Endothelial cell of umbilical vein (primary cell): ENCODE data around the gene TRAPPC4. TPM values are rescaled to one million over a fixed set of nuclear protein-coding genes. Genes with fewer than 3 reads are reported as not detected.

Experiments used
- BruUV-seq: library from RNA; stranded (reverse); fragments of 400-500 nt; replicated peaks from 2 replicates; lab custom pipeline; 2021; lab: Mats Ljungman, UMichigan
- CTCF ChIA-PET: fragments of 300-600, 350-600 bp; sonication (Branson Sonifier 250); formaldehyde crosslinking; loops from one replicate; lab custom pipeline; 2021; ENCODE audit warnings: antibody characterized with exemption, inconsistent platforms; lab: Charles Lee
- POLR2A ChIA-PET: fragments of 300-600, 350-600 bp; sonication (Branson Sonifier 250); formaldehyde crosslinking; loops from one replicate; lab custom pipeline; 2021; ENCODE audit warnings: antibody characterized with exemption, inconsistent platforms; lab: Charles Lee
- DNase-seq: peaks from one replicate; pipeline ENCODE4 v3.0.0-alpha.2; 2011; ENCODE audit warnings: low read depth, low spot score
- FAIRE-seq: peaks from 2 replicates; lab custom pipeline; 2011; peaks lifted over from hg19 to GRCh38; lab: Jason Lieb, UNC
- H2AFZ ChIP-seq: 2 replicates; pipeline ENCODE4 v1.6.0; 2012; ENCODE audit warnings: low read depth, low read length, control low read depth, inconsistent platforms
- H3K27ac ChIP-seq: 2 replicates; pipeline ENCODE4 v1.5.1; 2011; ENCODE audit warnings: low read depth, mild to moderate bottlenecking, control low read depth, low read length, moderate library complexity; ENCODE audit not compliant: insufficient read depth
- H3K27me3 ChIP-seq, 2 experiments: 2 replicates each; pipeline versions ENCODE4 v1.6.0 to v1.6.1; 2011; ENCODE audit warnings: low read length in 2 of 2, mixed read lengths in 1 of 2; ENCODE audit not compliant: control insufficient read depth in 2 of 2, insufficient read depth in 2 of 2
- H3K36me3 ChIP-seq, 2 experiments: 2 replicates in 1 of 2; 3 replicates in 1 of 2; pipeline ENCODE4 v1.5.1; 2011; ENCODE audit warnings: low read length in 2 of 2, mild to moderate bottlenecking in 1 of 2, moderate library complexity in 1 of 2; ENCODE audit not compliant: control insufficient read depth in 2 of 2, insufficient read depth in 2 of 2; ENCODE audit errors: extremely low read depth in 1 of 2
- H3K4me1 ChIP-seq: 3 replicates; pipeline ENCODE4 v1.5.1; 2011; ENCODE audit warnings: mild to moderate bottlenecking, low read length; ENCODE audit not compliant: control insufficient read depth, insufficient read depth; ENCODE audit errors: extremely low read depth
- H3K4me2 ChIP-seq: 2 replicates; pipeline ENCODE4 v1.6.1; 2011; ENCODE audit warnings: low read length, control low read depth, mixed read lengths; ENCODE audit not compliant: insufficient read depth
- H3K4me3 ChIP-seq, 3 experiments: fragments of 200-600 bp in 1 of 3; sonication (generic), shearing (Covaris generic) in 1 of 3; replicated peaks in 1 of 3; 2 replicates each; pipeline ENCODE4 v1.5.1; 2011 to 2016; ENCODE audit warnings: control low read depth in 3 of 3, low read length in 3 of 3, mild to moderate bottlenecking in 2 of 3, inconsistent platforms in 1 of 3, low read depth in 1 of 3, moderate library complexity in 1 of 3; ENCODE audit not compliant: insufficient read depth in 1 of 3
- H3K79me2 ChIP-seq: 2 replicates; pipeline ENCODE4 v1.6.0; 2012; ENCODE audit warnings: low read length, inconsistent platforms; ENCODE audit not compliant: control insufficient read depth, insufficient read depth
- H3K9ac ChIP-seq: replicated peaks from 2 replicates; pipeline ENCODE3; 2011; ENCODE audit warnings: low read length, control low read depth; ENCODE audit not compliant: insufficient read depth; ENCODE audit errors: extremely low read depth
- H3K9me1 ChIP-seq: replicated peaks from 3 replicates; pipeline ENCODE4 v1.6.0; 2011; ENCODE audit warnings: mild to moderate bottlenecking, low read length; ENCODE audit not compliant: control insufficient read depth, insufficient read depth; ENCODE audit errors: extremely low read depth
- H3K9me3 ChIP-seq: replicated peaks from 2 replicates; pipeline ENCODE4 v1.5.1; 2012; ENCODE audit warnings: low read length, inconsistent platforms; ENCODE audit not compliant: control insufficient read depth, insufficient read depth
- H4K20me1 ChIP-seq: replicated peaks from 2 replicates; pipeline ENCODE3; 2011; ENCODE audit warnings: mild to moderate bottlenecking, low read length; ENCODE audit not compliant: control insufficient read depth, insufficient read depth; ENCODE audit errors: extremely low read depth
- EZH2 ChIP-seq: IDR thresholded peaks from 2 replicates; pipeline ENCODE4 v1.6.1; 2012; ENCODE audit warnings: borderline replicate concordance, low read depth, mild to moderate bottlenecking, moderate library complexity, low read length, inconsistent platforms; ENCODE audit not compliant: severe bottlenecking
- FOS ChIP-seq: IDR thresholded peaks from 2 replicates; pipeline ENCODE4 v1.6.1; 2011; ENCODE audit warnings: mild to moderate bottlenecking, low read length, moderate library complexity, borderline replicate concordance; ENCODE audit not compliant: insufficient read depth
- GATA2 ChIP-seq: IDR thresholded peaks from 2 replicates; pipeline ENCODE4 v1.7.0; 2011; ENCODE audit warnings: low read depth, mild to moderate bottlenecking, moderate library complexity, mixed read lengths, low read length; ENCODE audit not compliant: insufficient read length, insufficient read depth
- JUN ChIP-seq: IDR thresholded peaks from 2 replicates; pipeline ENCODE4 v1.6.1; 2011; ENCODE audit warnings: borderline replicate concordance, low read depth; ENCODE audit not compliant: insufficient read length, insufficient read depth
- MYC ChIP-seq: IDR thresholded peaks from one replicate; pipeline ENCODE4 v1.6.1; 2011; ENCODE audit warnings: mild to moderate bottlenecking, low read depth, low read length
- POLR2A ChIP-seq: IDR thresholded peaks from 2 replicates; pipeline ENCODE4 v1.6.1; 2012; ENCODE audit warnings: low read depth, mild to moderate bottlenecking, control low read depth, low read length
- POLR2AphosphoS5 ChIP-seq: IDR thresholded peaks from 2 replicates; pipeline ENCODE4 v1.6.1; 2012; ENCODE audit warnings: low read depth, mild to moderate bottlenecking, control low read depth, low read length, moderate library complexity; ENCODE audit not compliant: insufficient read depth
- dilution Hi-C: fragments of 300-500 bp; cut with MboI; formaldehyde crosslinking; loops from one replicate; pipeline ENCODE4 v1.15.0; 2019; ENCODE audit warnings: low sequenced_read_pairs; ENCODE audit not compliant: extremely low pct_ligation_motif_present
- intact Hi-C: fragments of 100-400 bp; cut with micrococcal nuclease; formaldehyde crosslinking; loops from one replicate; pipeline ENCODE4 v1.10.0; 2022
- polyA plus RNA-seq, 4 experiments: library from polyadenylated mRNA; depleted of rRNA in 3 of 4; stranded (reverse) in 3 of 4; unstranded in 1 of 4; fragments of >200 nt; gene quantifications; 2 replicates each; pipeline versions ENCODE4 v1.2.1 to v1.2.3, GENCODE V29; 2011 to 2012; ENCODE audit warnings: missing spikeins in 1 of 4
- total RNA-seq: library from RNA; stranded (reverse); gene quantifications from 2 replicates; pipeline ENCODE4 v1.2.3, GENCODE V29; 2021
- TF ChIP-seq, protein P1 (sequence below): IDR thresholded peaks from 2 replicates; pipeline ENCODE4 v1.6.1; 2011; ENCODE audit not compliant: insufficient read depth, insufficient read length
- TF ChIP-seq, protein P2 (sequence below), 2 donors: IDR thresholded peaks; 1 replicate in 1 of 2; 2 replicates in 1 of 2; pipeline ENCODE4 v1.5.1; 2011; ENCODE audit warnings: low read length in 2 of 2, mild to moderate bottlenecking in 2 of 2, moderate library complexity in 2 of 2, control low read depth in 1 of 2, inconsistent platforms in 1 of 2, low read depth in 1 of 2; ENCODE audit not compliant: insufficient read depth in 1 of 2; ENCODE audit errors: extremely low read depth in 1 of 2

TRAPPC4 gene
- total and polyA plus RNA-seq, 2 donors (not counting 3 experiments of a cell fraction or from before 2014, with no cell fraction given) = 64.2 to 224 TPM

GRCh38 chr11:118975771-118976709 is 42.5 kb upstream of the TRAPPC4 start:
- Histone ChIP-seq H4K20me1 (no peaks in the 10 kb centered on the region), H3K4me1 (no peaks in the 10 kb centered on the region), H3K4me2 (no peak overlapping the region), H3K9me1 (no peaks in the 10 kb centered on the region), H3K9ac (no peak overlapping the region), H3K4me3 (no peak overlapping the region), H2AFZ (no peak overlapping the region), H3K9me3 (no peaks in the 10 kb centered on the region), H3K79me2 (no peaks in the 10 kb centered on the region), H3K27ac (no peak overlapping the region), H3K27me3 (peaks cover 10 to 15% of the 10 kb centered on the region in 2 experiments), H3K36me3 (no peaks in the 10 kb centered on the region)
- CTCF ChIA-PET = interaction anchor here (1.0 to 1.5 kb wide), 2 partner anchors 14 to 21 kb away, joined by 3 to 4 read pairs; partner anchors contain the start of gene CENATAC
- intact Hi-C loops (no loop called here), dilution Hi-C loops (no loop called here)
- POLR2A ChIA-PET = no interaction called here
- DNase-seq = no peak
- TF ChIP-seq, protein P1, sequence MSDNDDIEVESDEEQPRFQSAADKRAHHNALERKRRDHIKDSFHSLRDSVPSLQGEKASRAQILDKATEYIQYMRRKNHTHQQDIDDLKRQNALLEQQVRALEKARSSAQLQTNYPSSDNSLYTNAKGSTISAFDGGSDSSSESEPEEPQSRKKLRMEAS = no peak
- TF ChIP-seq MYC (no peak), POLR2AphosphoS5 (no peak), FOS (no peak), GATA2 (no peak), JUN (no peak), POLR2A (no peak), EZH2 (no peak)
- TF ChIP-seq, protein P2, sequence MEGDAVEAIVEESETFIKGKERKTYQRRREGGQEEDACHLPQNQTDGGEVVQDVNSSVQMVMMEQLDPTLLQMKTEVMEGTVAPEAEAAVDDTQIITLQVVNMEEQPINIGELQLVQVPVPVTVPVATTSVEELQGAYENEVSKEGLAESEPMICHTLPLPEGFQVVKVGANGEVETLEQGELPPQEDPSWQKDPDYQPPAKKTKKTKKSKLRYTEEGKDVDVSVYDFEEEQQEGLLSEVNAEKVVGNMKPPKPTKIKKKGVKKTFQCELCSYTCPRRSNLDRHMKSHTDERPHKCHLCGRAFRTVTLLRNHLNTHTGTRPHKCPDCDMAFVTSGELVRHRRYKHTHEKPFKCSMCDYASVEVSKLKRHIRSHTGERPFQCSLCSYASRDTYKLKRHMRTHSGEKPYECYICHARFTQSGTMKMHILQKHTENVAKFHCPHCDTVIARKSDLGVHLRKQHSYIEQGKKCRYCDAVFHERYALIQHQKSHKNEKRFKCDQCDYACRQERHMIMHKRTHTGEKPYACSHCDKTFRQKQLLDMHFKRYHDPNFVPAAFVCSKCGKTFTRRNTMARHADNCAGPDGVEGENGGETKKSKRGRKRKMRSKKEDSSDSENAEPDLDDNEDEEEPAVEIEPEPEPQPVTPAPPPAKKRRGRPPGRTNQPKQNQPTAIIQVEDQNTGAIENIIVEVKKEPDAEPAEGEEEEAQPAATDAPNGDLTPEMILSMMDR (IDR thresholded peaks at IDR 0.05; ENCODE audit: extremely low read depth in 1 of 2, insufficient read depth in 1 of 2, low read depth in 1 of 2, low read length in 2 of 2) = no peak
- no peak for FAIRE-seq
- no TSS peak for BruUV-seq
